ENCODE measurements around the gene DIAPH3.

GRCh38 chr13:59748046-59748445, 415.7 kb downstream of the DIAPH3 start:
- TF ChIP-seq CTCF (conservative IDR thresholded peaks at IDR 0.05; ENCODE audit: low read length) (no peak), EZH2phosphoT487 (IDR thresholded peaks at IDR 0.05; ENCODE audit: borderline replicate concordance) (no peak)
